Keratinocyte (primary cell): Measurements from ENCODE around the gene GSTM1.

Source experiments
- CTCF ChIP-seq, 3 experiments: IDR thresholded peaks in 1 of 3; conservative IDR thresholded peaks in 1 of 3; optimal IDR thresholded peaks in 1 of 3; 2 replicates in 2 of 3; 3 replicates in 1 of 3; pipeline versions ENCODE3 to v1.5.1; 2011; ENCODE audit warnings: low read length in 3 of 3, mild to moderate bottlenecking in 3 of 3, moderate library complexity in 2 of 3, control low read depth in 1 of 3, inconsistent platforms in 1 of 3; ENCODE audit not compliant: insufficient read depth in 2 of 3; ENCODE audit errors: extremely low read depth in 1 of 3
- EZH2 ChIP-seq: IDR thresholded peaks from one replicate; pipeline ENCODE4 v1.6.1; 2012; ENCODE audit warnings: inconsistent platforms, mild to moderate bottlenecking, low read length, moderate library complexity

GRCh38 chr1:109639841-109640184, 47.8 kb upstream of the GSTM1 start:
- no peak for TF ChIP-seq CTCF (optimal IDR thresholded peaks at IDR 0.05 in 1 of 3, IDR thresholded peaks at IDR 0.05 in 1 of 3, conservative IDR thresholded peaks at IDR 0.05 in 1 of 3; ENCODE audit: extremely low read depth in 1 of 3, insufficient read depth in 2 of 3, low read length in 3 of 3)
- TF ChIP-seq EZH2 = no peak
